AG04450 (cell line): Measurements from ENCODE around the gene CALCR. TPM values are rescaled to one million over a fixed set of nuclear protein-coding genes. Genes with fewer than 3 reads are reported as not detected.

Source experiments
- CTCF ChIA-PET: fragments of 300-600, 350-600 bp; formaldehyde crosslinking; extraction: SDS; loops from one replicate; lab custom pipeline; 2022; ENCODE audit warnings: antibody characterized with exemption, inconsistent platforms; lab: Charles Lee
- POLR2A ChIA-PET: fragments of 350-600 bp; formaldehyde crosslinking; extraction: SDS; loops from one replicate; lab custom pipeline; 2021; ENCODE audit warnings: antibody characterized with exemption, inconsistent platforms; lab: Yijun Ruan, JAX
- DNase-seq: peaks from one replicate; pipeline ENCODE4 v3.0.0-alpha.2; 2011; ENCODE audit warnings: low read depth, low spot score
- H3K27ac ChIP-seq: one replicate; pipeline ENCODE4 v1.5.1; 2012; ENCODE audit warnings: low read depth, low read length, control low read depth
- H3K27me3 ChIP-seq: one replicate; pipeline ENCODE4 v1.6.0; 2012; ENCODE audit warnings: low read length; ENCODE audit not compliant: control insufficient read depth, insufficient read depth
- H3K4me3 ChIP-seq: 2 replicates; pipeline ENCODE4 v1.5.1; 2011; ENCODE audit warnings: mild to moderate bottlenecking, low read depth, low read length, control low read depth
- H3K9me3 ChIP-seq: 2 replicates; pipeline ENCODE4 v1.5.1; 2012; ENCODE audit warnings: low read length; ENCODE audit not compliant: control insufficient read depth, insufficient read depth
- CTCF ChIP-seq: IDR thresholded peaks from 2 replicates; pipeline ENCODE4 v1.5.1; 2011; ENCODE audit warnings: low read depth, low read length, control low read depth, inconsistent platforms
- polyA plus RNA-seq: library from polyadenylated mRNA; depleted of rRNA; stranded (reverse); fragments of >200 nt; gene quantifications from 2 replicates; pipeline ENCODE4 v1.2.3, GENCODE V29; 2011
- small RNA-seq: library from RNA; depleted of rRNA; stranded (forward); fragments of <200 nt; gene quantifications from one replicate; pipeline ENCODE3, GENCODE V24; 2012; ENCODE audit warnings: low read depth; ENCODE audit not compliant: insufficient read length

The CALCR gene
- polyA plus RNA-seq, 1 experiment = not detected

DNA sequence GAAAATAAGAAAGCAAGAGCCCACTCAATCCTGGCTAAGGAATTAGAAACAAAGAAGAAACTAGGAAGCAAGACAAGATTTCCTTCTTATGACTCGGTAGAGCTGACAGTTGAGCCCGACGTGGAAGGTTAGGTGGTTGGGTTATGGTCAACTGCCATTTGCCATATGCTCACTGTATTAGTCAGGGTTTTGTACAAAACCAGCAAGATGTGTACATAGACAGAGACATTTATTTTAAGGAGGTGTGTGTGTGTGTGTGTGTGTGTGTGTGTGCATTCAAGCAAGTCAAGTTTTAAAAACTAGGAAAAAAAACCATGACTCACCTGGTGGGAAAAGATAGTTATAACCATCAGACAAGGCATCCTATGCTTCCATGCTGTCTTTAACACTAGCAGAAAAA lies 183.9 kb downstream of the CALCR start:
- Histone ChIP-seq H3K9me3 (no peaks in the 10 kb centered on the region), H3K27ac (no peak overlapping the region), H3K27me3 (no peaks in the 10 kb centered on the region), H3K4me3 (no peak overlapping the region)
- TF ChIP-seq CTCF = no peak
- ChIA-PET CTCF (no interaction called here), POLR2A (no interaction called here)
- no peak for DNase-seq

DNA sequence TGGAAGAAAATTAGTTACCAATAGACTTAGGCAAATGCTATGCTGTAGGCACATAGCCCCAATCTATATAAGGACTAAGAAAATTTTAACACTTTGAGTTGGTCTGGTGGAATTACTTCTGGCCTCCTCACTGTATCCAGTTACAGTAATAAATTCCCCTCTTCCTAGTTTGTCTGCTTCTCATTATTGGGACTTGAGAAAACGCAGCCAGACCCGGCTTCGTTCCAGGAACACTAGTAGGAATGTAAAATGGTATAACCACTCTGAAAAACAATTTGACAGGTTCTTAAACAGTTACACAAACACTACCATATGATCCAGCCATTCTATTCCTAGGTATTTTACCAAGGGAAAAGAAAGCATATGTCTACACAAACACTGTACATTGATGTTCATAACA lies 192.2 kb downstream of the CALCR start:
- Histone ChIP-seq H3K27me3 (no peaks in the 10 kb centered on the region), H3K27ac (no peak overlapping the region), H3K9me3 (no peaks in the 10 kb centered on the region), H3K4me3 (no peak overlapping the region)
- DNase-seq = no peak
- ChIA-PET CTCF (no interaction called here), POLR2A (no interaction called here)
- no peak for TF ChIP-seq CTCF

DNA sequence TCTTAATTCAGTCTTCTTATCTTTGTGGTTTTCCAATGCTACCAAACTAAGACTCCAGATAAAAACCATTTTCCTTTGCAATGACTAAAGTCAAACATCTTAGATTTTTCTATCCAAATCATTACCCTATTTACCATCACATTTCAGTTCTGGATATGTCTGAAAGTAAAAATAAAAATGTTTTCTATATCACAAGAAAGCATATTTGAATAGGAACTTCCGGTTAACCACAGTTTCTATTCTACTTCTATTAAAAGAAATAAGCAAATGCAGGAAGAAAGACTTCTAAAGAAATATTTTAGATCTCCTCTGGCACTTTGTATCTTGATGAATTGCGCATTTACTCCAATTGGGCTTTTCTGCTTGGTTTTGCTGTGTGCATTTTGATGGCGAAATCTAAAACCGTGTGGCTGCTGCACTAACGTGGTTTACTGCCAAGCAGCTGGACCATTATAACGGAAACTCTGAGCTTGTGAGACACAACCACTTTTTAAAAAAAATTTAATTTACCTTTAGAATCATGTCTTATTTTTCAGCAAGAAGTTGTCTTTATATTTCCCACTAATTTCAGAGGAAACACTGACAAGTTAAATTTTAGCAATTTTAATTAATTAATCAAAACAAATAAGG lies 196.3 kb downstream of the CALCR start:
- Histone ChIP-seq H3K4me3 (no peak overlapping the region), H3K27me3 (peaks cover 2% of the 10 kb centered on the region)
- TF ChIP-seq CTCF = no peak

DNA sequence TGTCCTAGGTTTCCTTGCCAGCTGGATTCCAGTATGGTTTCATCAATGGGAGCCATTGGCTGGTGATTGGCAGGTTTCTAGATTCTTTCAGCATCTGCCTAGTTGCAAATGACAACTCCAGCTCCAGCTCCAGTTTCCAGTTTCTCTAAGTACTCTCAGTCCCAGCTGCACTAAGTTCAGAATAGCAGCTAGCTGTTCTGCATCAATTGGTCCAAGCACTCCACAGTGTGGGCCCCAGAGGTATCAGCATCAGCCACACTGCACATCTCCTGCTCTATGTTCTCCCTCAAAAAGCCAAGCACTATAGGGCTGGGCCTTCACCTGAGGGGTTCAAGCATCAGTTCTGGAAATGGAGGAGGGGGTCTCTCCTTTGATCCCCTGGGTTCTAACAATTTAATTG lies 198.9 kb downstream of the CALCR start:
- Histone ChIP-seq H3K27ac (no peak overlapping the region), H3K27me3 (peaks cover 2% of the 10 kb centered on the region), H3K4me3 (no peak overlapping the region), H3K9me3 (no peaks in the 10 kb centered on the region)
- no peak for TF ChIP-seq CTCF
- DNase-seq = no peak
- CTCF ChIA-PET = interaction anchor here (1.4 to 2.8 kb wide), 4 partner anchors 13 to 176 kb away, joined by 5 to 15 read pairs (median 8); no protein-coding TSS in a partner anchor
- POLR2A ChIA-PET = no interaction called here

More for the DNA sequence above, 196.3 kb downstream of the CALCR start:
- POLR2A ChIA-PET = no interaction called here
- no peaks in the 10 kb centered on the region for H3K9me3 ChIP-seq
- no peak for DNase-seq
- H3K27ac ChIP-seq = no peak overlapping the region
- CTCF ChIA-PET = interaction anchor here (1.1 to 2.8 kb wide), 2 partner anchors 10 to 132 kb away, joined by 3 to 15 read pairs; no protein-coding TSS in a partner anchor

Small RNA genes within 50 kb of the gene (small RNA-seq; reads per million reads assigned to genes)
- not detected for gene MIR489
- 1.1 reads per million for gene MIR653
